Gastrocnemius medialis (tissue), 4 donors: ENCODE results near the gene PCDH9. TPM values are rescaled to one million over a fixed set of nuclear protein-coding genes. Genes with fewer than 3 reads are reported as not detected.

Experiments
- ATAC-seq, 2 donors: fragments of 150-250 bp; one replicate each; pipeline ENCODE4 v1.9.1; 2016
- DNase-seq, 2 donors: peaks; one replicate each; pipeline ENCODE4 v3.0.0-alpha.2; 2019
- H3K27ac ChIP-seq, 4 donors: fragments of 200-600 bp; sonication (generic); 1 replicate in 1 of 4; 2 replicates in 3 of 4; pipeline ENCODE4 v1.5.1; 2016 to 2018; ENCODE audit warnings: mild to moderate bottlenecking in 2 of 4, moderate library complexity in 1 of 4
- H3K27me3 ChIP-seq, 3 donors: fragments of 200-600 bp; sonication (generic) in 2 of 3; 1 replicate in 1 of 3; 2 replicates in 2 of 3; pipeline versions ENCODE4 v1.5.1 to v1.6.0; 2016 to 2019; ENCODE audit warnings: mild to moderate bottlenecking in 1 of 3, moderate library complexity in 1 of 3
- H3K36me3 ChIP-seq, 2 donors: fragments of 200-600 bp; sonication (generic) in 1 of 2; one replicate each; pipeline ENCODE4 v1.5.1; 2017 to 2018
- H3K4me1 ChIP-seq, 2 donors: fragments of 200-600 bp; sonication (generic) in 1 of 2; one replicate each; pipeline ENCODE4 v1.5.1; 2016 to 2017; ENCODE audit warnings: mild to moderate bottlenecking in 2 of 2
- H3K4me3 ChIP-seq, 4 donors: fragments of 200-600 bp; sonication (generic) in 3 of 4; 1 replicate in 1 of 4; 2 replicates in 3 of 4; pipeline ENCODE4 v1.5.1; 2016 to 2019; ENCODE audit warnings: mild to moderate bottlenecking in 2 of 4
- H3K9me3 ChIP-seq, 3 donors: fragments of 200-600 bp; sonication (generic) in 2 of 3; 1 replicate in 1 of 3; 2 replicates in 2 of 3; pipeline ENCODE4 v1.5.1; 2016 to 2019
- CTCF ChIP-seq, 5 experiments: fragments of 450-650 bp in 3 of 5; fragments of 200-600 bp in 2 of 5; sonication (generic) in 2 of 5; IDR thresholded peaks in 4 of 5; conservative IDR thresholded peaks in 1 of 5; 1 replicate in 4 of 5; 2 replicates in 1 of 5; pipeline ENCODE4 v1.5.1; 2016 to 2019; ENCODE audit warnings: antibody characterized with exemption in 5 of 5, mild to moderate bottlenecking in 3 of 5, moderate library complexity in 3 of 5
- POLR2A ChIP-seq, 2 donors: fragments of 450-650 bp; IDR thresholded peaks; one replicate each; pipeline ENCODE4 v1.6.1; 2017; ENCODE audit warnings: antibody characterized with exemption in 2 of 2, mild to moderate bottlenecking in 2 of 2, moderate library complexity in 2 of 2
- in situ Hi-C, 4 donors: fragments of 200-750 bp; cut with MboI; loops; one replicate each; pipeline versions ENCODE4 v1.15.0 to v1.8.0; 2017; ENCODE audit warnings: low sequenced_read_pairs in 4 of 4
- intact Hi-C: fragments of 100-400 bp; cut with DNase I; formaldehyde crosslinking; loops from one replicate; pipeline ENCODE4 v1.15.1; 2023; ENCODE audit warnings: low total_unique reads
- total RNA-seq, 4 donors: library from RNA; depleted of rRNA; stranded (reverse); fragments of >200 nt; gene quantifications; one replicate each; pipeline versions ENCODE4 v1.1.0 to v1.2.3, GENCODE V29; 2016

PCDH9 gene
- total RNA-seq, 4 donors from 2014 or later, result 1.4 to 2.1 (median 1.9) TPM

GRCh38 chr13:66689628-66690027, 540.5 kb downstream of the PCDH9 start:
- ATAC-seq, result no peak
- TF ChIP-seq CTCF (IDR thresholded peaks at IDR 0.05 in 4 of 5, conservative IDR thresholded peaks at IDR 0.05 in 1 of 5), result no peak
- no peak for TF ChIP-seq POLR2A (IDR thresholded peaks at IDR 0.05)
- Histone ChIP-seq H3K27me3 (no peaks in the 10 kb centered on the region), H3K36me3 (no peaks in the 10 kb centered on the region), H3K4me3 (no peak overlapping the region), H3K9me3 (no peaks in the 10 kb centered on the region), H3K4me1 (no peaks in the 10 kb centered on the region), H3K27ac (no peak overlapping the region)
- DNase-seq, result no peak
- intact Hi-C loops (loop anchor here (2.0 kb wide), 1 partner anchor 71 kb away; no protein-coding TSS in a partner anchor), in situ Hi-C loops (no loop called here)

- Histone ChIP-seq H3K27me3 (no peaks in the 10 kb centered on the region), H3K9me3 (no peaks in the 10 kb centered on the region), H3K36me3 (no peaks in the 10 kb centered on the region), H3K4me1 (no peaks in the 10 kb centered on the region), H3K27ac (no peak overlapping the region), H3K4me3 (no peak overlapping the region)
- ATAC-seq (no peak), DNase-seq (no peak)
- in situ Hi-C loops, result no loop called here
- intact Hi-C loops, result loop anchor here (2.0 kb wide), 1 partner anchor 70 kb away; no protein-coding TSS in a partner anchor
- TF ChIP-seq CTCF (IDR thresholded peaks at IDR 0.05 in 4 of 5, conservative IDR thresholded peaks at IDR 0.05 in 1 of 5) (no peak), POLR2A (IDR thresholded peaks at IDR 0.05) (no peak)
These were observed 541.0 kb downstream of the PCDH9 start for GRCh38 chr13:66689037-66689619.

- intact Hi-C loops, result no loop called here
- Histone ChIP-seq H3K4me1 (no peaks in the 10 kb centered on the region), H3K27me3 (no peaks in the 10 kb centered on the region), H3K4me3 (no peak overlapping the region), H3K36me3 (no peaks in the 10 kb centered on the region), H3K27ac (no peak overlapping the region), H3K9me3 (no peaks in the 10 kb centered on the region)
- DNase-seq, result no peak
- ATAC-seq, result no peak
- in situ Hi-C loops, result no loop called here
- TF ChIP-seq POLR2A (IDR thresholded peaks at IDR 0.05), result no peak
These were observed 548.7 kb downstream of the PCDH9 start for GRCh38 chr13:66681403-66681802.

GRCh38 chr13:66680031-66680430, 550.1 kb downstream of the PCDH9 start:
- H3K27me3 ChIP-seq, result no peaks in the 10 kb centered on the region
- in situ Hi-C loops, result no loop called here
- no peak for ATAC-seq

GRCh38 chr13:66675620-66676019, 554.5 kb downstream of the PCDH9 start:
- intact Hi-C loops, result no loop called here
- Histone ChIP-seq H3K9me3 (no peaks in the 10 kb centered on the region), H3K36me3 (no peaks in the 10 kb centered on the region), H3K27ac (no peak overlapping the region), H3K27me3 (no peaks in the 10 kb centered on the region), H3K4me1 (no peaks in the 10 kb centered on the region), H3K4me3 (no peak overlapping the region)
- ATAC-seq (no peak), DNase-seq (no peak)
- no peak for TF ChIP-seq CTCF (IDR thresholded peaks at IDR 0.05 in 4 of 5, conservative IDR thresholded peaks at IDR 0.05 in 1 of 5)
- TF ChIP-seq POLR2A (IDR thresholded peaks at IDR 0.05), result no peak
- in situ Hi-C loops, result no loop called here

More at GRCh38 chr13:66680031-66680430, 550.1 kb downstream of the PCDH9 start:
- no peak for TF ChIP-seq CTCF (IDR thresholded peaks at IDR 0.05 in 4 of 5, conservative IDR thresholded peaks at IDR 0.05 in 1 of 5)
- no peak for TF ChIP-seq POLR2A (IDR thresholded peaks at IDR 0.05)
- Histone ChIP-seq H3K27ac (no peak overlapping the region), H3K4me3 (no peak overlapping the region), H3K9me3 (no peaks in the 10 kb centered on the region), H3K4me1 (no peaks in the 10 kb centered on the region), H3K36me3 (no peaks in the 10 kb centered on the region)
- DNase-seq, result no peak
- intact Hi-C loops, result no loop called here
